Measurements from ENCODE around the gene ACSL3. TPM values are rescaled to one million over a fixed set of nuclear protein-coding genes. Genes with fewer than 3 reads are reported as not detected.

Gene ACSL3
- total RNA-seq, 1 donor from 2014 or later: 48.9 TPM

- intact Hi-C loops (cut with DNase I): loop anchor here (5.0 to 10.0 kb wide), 2 partner anchors 494 to 642 kb away; no protein-coding TSS in a partner anchor
- no peak for DNase-seq (ENCODE audit: low spot score in 2 of 2)
Observed at GRCh38 chr2:222973237-222973636, 112.4 kb downstream of the ACSL3 start.

GRCh38 chr2:222973733-222974132 lies 112.9 kb downstream of the ACSL3 start:
- DNase-seq (ENCODE audit: low spot score in 2 of 2): no peak
- Histone ChIP-seq H3K36me3 (no peaks in the 10 kb centered on the region), H3K27ac (no peak overlapping the region), H3K27me3 (no peaks in the 10 kb centered on the region), H3K9me3 (no peaks in the 10 kb centered on the region), H3K4me1 (no peaks in the 10 kb centered on the region), H3K4me3 (no peak overlapping the region)
- intact Hi-C loops (cut with DNase I): loop anchor here (5.0 to 10.0 kb wide), 2 partner anchors 494 to 641 kb away; no protein-coding TSS in a partner anchor
- TF ChIP-seq CTCF (IDR thresholded peaks at IDR 0.05): no peak

More at GRCh38 chr2:222973237-222973636, 112.4 kb downstream of the ACSL3 start:
- Histone ChIP-seq H3K27me3 (no peaks in the 10 kb centered on the region), H3K9me3 (no peaks in the 10 kb centered on the region), H3K4me3 (no peak overlapping the region), H3K27ac (no peak overlapping the region), H3K36me3 (no peaks in the 10 kb centered on the region), H3K4me1 (no peaks in the 10 kb centered on the region)
- TF ChIP-seq CTCF (IDR thresholded peaks at IDR 0.05): no peak

- intact Hi-C loops (cut with DNase I): loop anchor here (10.0 kb wide), 1 partner anchor 638 kb away; no protein-coding TSS in a partner anchor
- Histone ChIP-seq H3K36me3 (no peaks in the 10 kb centered on the region), H3K27me3 (no peaks in the 10 kb centered on the region), H3K4me1 (no peaks in the 10 kb centered on the region), H3K27ac (no peak overlapping the region), H3K9me3 (no peaks in the 10 kb centered on the region), H3K4me3 (no peak overlapping the region)
- no peak for TF ChIP-seq CTCF (IDR thresholded peaks at IDR 0.05)
- no peak for DNase-seq (ENCODE audit: low spot score in 2 of 2)
Observed at GRCh38 chr2:222976521-222977061, 115.8 kb downstream of the ACSL3 start.

GRCh38 chr2:222977121-222977520 lies 116.3 kb downstream of the ACSL3 start:
- no peak overlapping the region for H3K27ac ChIP-seq
- H3K4me1 ChIP-seq: no peaks in the 10 kb centered on the region
- no peak for TF ChIP-seq CTCF (IDR thresholded peaks at IDR 0.05)
- no peaks in the 10 kb centered on the region for H3K36me3 ChIP-seq
- H3K27me3 ChIP-seq: no peaks in the 10 kb centered on the region
- H3K9me3 ChIP-seq: no peaks in the 10 kb centered on the region
- no peak overlapping the region for H3K4me3 ChIP-seq
- DNase-seq (ENCODE audit: low spot score in 2 of 2): no peak
- intact Hi-C loops (cut with DNase I): loop anchor here (10.0 kb wide), 1 partner anchor 638 kb away; no protein-coding TSS in a partner anchor

- Histone ChIP-seq H3K27ac (no peak overlapping the region), H3K9me3 (no peaks in the 10 kb centered on the region), H3K4me3 (no peak overlapping the region), H3K36me3 (no peaks in the 10 kb centered on the region), H3K4me1 (no peaks in the 10 kb centered on the region), H3K27me3 (no peaks in the 10 kb centered on the region)
- DNase-seq (ENCODE audit: low spot score in 2 of 2): no peak
- intact Hi-C loops (cut with DNase I): loop anchor here (10.0 kb wide), 1 partner anchor 636 kb away; no protein-coding TSS in a partner anchor
- no peak for TF ChIP-seq CTCF (IDR thresholded peaks at IDR 0.05)
Observed at GRCh38 chr2:222978850-222979249, 118.0 kb downstream of the ACSL3 start.

All from ascending aorta (tissue), 2 donors.